NCI-H526 (cell line): ENCODE measurements around the gene SPINT2.
A peak's percentile ranks its signal among the peaks of the same experiment; 100 is the strongest.
"Not testable (repeated sequence)": the region's sequence is repeated elsewhere in the genome, so short reads cannot be mapped to it uniquely, and the experiment has no call there.

Source experiments
- DNase-seq, 2 experiments: peaks; one replicate each; lab custom pipeline; 2025; lab: John Stamatoyannopoulos, UW

The SPINT2 gene

DNA sequence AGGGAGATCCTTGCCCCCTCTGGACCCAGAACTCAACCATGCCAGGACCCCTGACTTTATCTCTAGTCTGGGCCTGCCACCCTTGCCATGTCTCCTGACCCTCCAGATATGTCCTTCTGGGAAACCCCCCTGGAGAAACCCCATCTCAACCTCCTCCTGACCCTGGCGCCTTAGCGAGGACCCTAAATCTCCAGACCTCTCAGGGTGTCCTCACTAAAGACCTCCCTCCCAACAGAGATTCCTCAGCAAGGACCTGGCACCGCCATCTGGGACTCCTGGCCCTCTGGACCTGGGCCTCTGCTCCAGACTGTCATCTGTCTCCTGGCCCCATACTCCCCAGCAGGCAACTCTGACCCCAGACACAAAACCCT, 56.6 kb downstream of the SPINT2 start:
- no peak for DNase-seq

DNA sequence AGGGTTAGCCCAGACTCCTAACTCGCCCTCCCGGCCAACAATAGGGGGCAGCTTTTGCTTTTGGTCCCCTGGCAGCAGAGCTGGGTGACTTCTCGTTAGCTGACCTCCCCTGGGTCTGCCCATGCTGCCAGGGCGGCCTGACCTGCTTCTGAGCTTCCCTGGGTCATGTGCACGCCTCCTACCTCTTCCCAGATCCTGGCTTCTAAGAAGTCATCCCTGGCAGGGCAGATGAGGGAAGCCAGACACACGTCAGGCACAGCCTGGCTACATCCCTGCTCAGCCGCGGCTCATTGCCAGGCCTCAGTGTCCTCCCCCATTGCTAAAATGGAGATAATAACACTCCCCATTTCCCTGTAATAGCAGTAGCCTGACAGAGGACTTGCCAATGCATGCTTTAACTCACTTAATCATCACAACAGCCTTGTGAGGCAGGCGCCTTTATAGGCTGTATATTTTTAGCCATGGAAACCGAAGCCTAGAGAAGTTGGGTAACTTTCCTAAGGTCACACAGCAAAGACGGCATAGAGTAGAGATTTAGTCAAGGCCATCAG, 57.3 kb downstream of the SPINT2 start:
- no peak for DNase-seq

DNA sequence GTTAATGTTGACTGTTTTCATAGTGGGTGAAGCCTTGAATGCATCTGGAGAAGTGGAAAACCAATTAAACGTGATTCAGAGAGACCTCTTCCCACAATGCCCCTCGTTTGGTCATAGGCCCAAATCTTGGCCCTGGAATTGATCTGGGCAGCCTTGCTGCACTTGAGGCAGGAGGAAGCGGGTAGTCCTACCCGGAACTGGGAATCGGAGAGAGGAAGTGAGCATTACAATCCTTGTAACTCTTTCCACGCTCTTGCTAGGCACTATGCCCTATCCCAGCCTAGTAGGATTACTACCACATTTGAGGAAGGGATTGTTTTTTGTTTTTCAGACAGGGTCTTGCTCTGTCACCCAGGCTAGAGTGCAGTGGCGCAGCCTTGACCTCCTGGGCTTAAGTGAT, 58.9 kb downstream of the SPINT2 start:
- no peak for DNase-seq

DNA sequence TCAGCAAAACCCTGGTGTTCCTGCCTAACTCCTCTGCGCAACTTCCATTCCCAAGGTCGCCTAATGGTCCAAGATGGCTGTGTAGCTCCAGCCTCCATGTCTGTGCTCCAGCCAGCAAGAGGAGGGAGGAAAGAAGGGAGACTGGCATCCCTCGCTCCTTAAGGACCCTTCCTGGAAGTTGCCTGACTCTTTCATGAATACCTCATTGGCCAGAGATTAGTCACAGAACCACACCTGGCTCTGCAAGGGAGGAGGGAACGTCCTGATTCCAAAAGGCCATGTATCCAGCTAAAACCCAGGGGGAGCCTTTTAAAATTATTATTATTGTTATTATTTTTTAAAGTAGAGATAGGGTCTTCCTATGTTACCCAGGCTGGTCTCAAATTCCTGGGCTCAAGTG, 60.1 kb downstream of the SPINT2 start:
- DNase-seq: no peak

DNA sequence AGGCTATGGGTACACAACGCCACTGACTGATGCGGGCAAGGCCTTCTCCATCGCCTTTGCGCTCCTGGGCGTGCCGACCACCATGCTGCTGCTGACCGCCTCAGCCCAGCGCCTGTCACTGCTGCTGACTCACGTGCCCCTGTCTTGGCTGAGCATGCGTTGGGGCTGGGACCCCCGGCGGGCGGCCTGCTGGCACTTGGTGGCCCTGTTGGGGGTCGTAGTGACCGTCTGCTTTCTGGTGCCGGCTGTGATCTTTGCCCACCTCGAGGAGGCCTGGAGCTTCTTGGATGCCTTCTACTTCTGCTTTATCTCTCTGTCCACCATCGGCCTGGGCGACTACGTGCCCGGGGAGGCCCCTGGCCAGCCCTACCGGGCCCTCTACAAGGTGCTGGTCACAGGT, 62.2 kb downstream of the SPINT2 start:
- DNase-seq: no peak

DNA sequence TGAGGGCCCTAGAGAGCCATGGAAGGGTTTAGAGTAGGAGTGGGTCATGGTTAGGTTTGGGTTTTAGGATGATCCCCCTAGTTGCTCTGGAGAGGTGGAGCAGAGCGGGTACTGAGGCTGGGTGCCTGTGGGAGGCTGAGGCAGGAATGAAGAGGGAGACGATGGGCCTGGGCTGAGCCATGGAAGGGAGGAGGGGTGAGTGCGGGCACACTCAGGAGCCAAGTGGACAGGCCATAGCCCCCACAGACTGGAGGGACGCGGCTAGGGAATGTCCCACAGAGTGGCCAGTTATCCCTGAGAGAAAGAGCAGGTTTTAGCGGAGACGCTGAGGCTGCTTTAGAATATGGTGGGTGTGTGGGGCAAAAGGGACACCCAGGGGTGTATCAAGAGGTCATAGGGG, 65.3 kb downstream of the SPINT2 start:
- DNase-seq: no peak

DNA sequence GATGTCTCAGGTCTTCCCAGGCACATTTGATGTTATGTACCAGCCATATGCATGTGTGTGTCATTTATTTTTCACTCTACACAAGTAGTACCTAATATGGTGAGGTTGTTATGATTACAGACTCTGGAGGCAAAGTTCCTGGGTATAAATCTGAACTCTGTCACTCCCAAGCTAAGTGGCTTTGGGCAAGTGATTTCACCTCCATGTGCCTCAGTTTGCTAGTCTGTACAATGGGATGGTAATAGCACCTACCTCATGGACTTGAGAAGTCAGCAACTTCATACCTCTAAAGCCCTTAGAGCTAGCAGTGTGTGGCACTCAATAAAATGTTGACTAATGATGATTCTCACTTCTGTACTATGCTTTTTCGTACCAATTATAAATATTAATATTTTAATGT, 67.4 kb downstream of the SPINT2 start:
- DNase-seq: no peak

DNA sequence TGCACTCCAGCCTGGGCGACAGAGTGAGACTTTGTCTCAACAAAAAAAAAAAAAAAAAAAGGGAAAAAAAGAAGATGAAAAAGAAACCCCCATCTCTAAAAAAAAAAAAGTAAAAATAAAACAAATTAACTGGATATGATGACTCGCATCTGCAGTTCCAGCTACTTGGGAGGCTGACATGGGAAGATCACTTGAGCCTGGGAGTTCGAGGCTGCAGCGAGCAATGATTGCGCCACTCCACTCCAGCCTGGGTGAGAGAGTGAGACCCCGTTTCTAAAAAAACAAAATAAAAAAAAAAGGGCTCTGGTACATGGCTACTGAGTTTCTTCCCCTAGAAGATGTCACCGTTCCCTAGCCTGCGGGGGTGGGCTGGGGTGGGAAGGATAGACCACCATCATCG, 68.9 kb downstream of the SPINT2 start:
- DNase-seq: no peak

DNA sequence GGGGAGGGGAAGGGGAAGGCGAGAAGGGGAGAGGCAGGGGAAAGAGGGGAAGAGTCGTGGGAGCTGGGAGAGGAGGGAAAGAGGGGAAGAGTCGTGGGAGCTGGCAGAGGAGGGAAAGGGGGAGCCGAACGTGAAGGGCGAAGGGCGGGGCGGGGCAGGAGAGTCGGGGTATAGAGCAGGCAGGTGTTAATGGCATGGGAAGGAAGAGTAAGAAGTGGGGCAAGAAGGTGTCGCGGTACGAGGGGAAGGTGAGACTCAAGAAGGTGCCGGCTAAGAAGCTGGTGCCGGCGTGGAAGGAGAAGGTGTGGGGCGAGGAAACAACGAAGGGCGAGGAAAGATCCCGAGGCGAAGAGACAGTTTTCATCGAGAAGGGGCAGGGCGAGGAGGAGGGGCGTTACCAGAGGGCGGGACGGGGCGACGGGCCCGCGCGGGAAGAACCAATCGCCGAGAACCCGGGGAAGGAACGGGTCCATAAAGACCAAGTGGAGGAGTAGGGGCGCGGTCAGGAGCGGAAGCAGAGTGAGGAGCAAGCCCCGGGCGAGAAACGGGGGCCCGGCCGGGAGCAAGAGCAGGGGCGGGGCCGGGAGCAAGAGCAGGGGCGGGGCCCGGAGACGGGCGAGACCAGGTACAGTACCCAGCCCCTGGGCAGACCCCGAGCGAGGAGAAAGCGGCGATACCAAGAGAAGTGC, 71.7 kb downstream of the SPINT2 start:
- DNase-seq: peak; percentile 95 to 99

DNA sequence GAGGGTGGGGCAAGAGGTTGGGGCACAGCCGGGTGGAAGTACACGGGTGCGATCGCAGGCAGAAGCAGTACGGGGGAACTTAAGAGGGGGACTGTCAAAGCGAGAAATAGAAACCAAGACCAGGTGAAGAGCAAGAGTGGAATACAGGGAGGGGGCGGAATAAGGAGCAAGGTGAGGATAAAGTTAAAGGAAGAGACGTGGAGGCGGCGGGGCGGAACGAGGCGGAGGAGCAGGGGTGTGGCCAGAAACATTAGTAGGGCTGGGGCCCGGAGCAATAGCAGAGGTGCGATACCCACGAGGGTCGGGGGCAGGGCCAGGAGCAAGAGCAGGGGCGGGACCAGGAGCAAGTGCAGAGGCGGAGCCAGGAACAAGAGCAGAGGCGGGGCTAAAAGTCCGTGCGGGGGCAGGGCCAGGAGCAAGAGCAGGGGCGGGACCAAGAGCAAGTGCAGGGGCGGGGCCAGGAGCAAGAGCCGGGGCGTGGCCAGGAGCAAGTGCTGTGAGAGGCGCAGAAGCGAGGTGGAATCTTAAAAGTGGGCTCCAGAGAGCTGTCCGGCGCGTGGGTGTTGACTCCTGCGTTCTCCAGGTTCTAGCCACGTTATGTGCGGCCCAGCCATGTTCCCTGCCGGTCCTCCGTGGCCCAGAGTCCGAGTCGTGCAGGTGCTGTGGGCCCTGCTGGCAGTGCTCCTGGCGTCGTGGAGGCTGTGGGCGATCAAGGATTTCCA, 72.4 kb downstream of the SPINT2 start:
- DNase-seq: peak; percentile 90 to 99

DNA sequence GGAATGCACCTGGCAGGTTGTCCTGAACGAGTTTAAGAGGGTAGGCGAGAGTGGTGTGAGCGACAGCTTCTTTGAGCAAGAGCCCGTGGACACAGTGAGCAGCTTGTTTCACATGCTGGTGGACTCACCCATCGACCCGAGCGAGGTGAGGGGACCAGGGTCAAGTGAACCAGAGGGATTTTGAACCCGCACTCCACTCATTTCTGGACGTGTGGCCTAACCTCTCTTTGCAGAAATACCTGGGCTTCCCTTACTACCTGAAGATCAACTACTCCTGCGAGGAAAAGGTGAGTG, 72.9 kb downstream of the SPINT2 start:
- no peak for DNase-seq

DNA sequence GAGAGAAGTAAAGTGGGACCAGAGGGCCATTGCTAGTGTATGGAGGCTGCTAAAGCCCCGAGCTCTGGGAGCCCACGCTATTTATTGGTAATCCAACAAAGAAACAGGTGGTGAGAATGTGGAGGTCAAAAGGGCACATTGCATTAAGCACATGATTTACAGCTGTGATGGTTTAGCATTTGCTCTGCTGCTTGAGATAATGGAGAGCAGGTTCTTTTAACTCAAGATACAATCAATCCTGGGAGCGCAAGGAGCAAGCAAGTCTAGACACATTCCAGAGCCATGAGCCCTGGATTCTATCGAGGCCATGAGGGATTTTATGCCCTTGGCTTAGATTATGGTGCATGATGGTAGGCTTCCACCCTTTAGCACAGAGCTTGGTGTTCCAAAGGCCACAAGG, 74.6 kb downstream of the SPINT2 start:
- not testable (repeated sequence) for DNase-seq

DNA sequence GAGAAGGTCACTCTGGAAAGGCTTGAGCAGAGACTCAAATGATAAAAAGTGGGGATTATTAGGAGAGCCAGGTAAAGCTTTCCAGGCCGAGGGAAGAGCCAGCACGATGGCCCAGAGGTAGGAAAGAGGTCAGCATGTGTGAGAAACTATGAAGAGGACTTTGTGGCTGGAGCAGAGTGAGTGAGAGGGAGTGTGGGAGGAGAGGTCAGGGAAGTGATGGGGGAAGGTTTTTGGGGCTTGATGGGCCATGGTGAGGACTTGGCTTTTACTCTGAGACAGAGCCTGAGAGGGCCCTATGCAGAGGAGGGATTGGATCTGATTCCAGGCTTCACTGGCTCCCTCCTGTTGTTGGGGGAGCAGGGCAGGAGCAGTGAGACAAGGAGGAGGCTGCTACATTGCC, 76.6 kb downstream of the SPINT2 start:
- no peak for DNase-seq
